ENCODE data around the gene NEDD4.

- TF ChIP-seq, protein P1, sequence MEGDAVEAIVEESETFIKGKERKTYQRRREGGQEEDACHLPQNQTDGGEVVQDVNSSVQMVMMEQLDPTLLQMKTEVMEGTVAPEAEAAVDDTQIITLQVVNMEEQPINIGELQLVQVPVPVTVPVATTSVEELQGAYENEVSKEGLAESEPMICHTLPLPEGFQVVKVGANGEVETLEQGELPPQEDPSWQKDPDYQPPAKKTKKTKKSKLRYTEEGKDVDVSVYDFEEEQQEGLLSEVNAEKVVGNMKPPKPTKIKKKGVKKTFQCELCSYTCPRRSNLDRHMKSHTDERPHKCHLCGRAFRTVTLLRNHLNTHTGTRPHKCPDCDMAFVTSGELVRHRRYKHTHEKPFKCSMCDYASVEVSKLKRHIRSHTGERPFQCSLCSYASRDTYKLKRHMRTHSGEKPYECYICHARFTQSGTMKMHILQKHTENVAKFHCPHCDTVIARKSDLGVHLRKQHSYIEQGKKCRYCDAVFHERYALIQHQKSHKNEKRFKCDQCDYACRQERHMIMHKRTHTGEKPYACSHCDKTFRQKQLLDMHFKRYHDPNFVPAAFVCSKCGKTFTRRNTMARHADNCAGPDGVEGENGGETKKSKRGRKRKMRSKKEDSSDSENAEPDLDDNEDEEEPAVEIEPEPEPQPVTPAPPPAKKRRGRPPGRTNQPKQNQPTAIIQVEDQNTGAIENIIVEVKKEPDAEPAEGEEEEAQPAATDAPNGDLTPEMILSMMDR (IDR thresholded peaks at IDR 0.05) = no peak
- TF ChIP-seq POLR2AphosphoS5 (IDR thresholded peaks at IDR 0.05) (no peak), POLR2A (IDR thresholded peaks at IDR 0.05; ENCODE audit: low read depth) (no peak)
Observed at GRCh38 chr15:55778932-55779331, 214.5 kb downstream of the NEDD4 start.

Measured in esophagus muscularis mucosa (tissue), 3 donors.